Liver (tissue), 9 donors: Measurements from ENCODE around the gene ISCU. TPM values are rescaled to one million over a fixed set of nuclear protein-coding genes. Genes with fewer than 3 reads are reported as not detected.

Experiments used
- DNase-seq: peaks from one replicate; pipeline ENCODE4 v3.0.0-alpha.2; 2017; ENCODE audit warnings: low spot score
- H3K27ac ChIP-seq, 2 donors: one replicate each; pipeline ENCODE4 v1.7.0; 2013; ENCODE audit warnings: inconsistent platforms in 2 of 2, low read length in 2 of 2, control low read depth in 1 of 2, low read depth in 1 of 2, mild to moderate bottlenecking in 1 of 2
- H3K27me3 ChIP-seq, 4 donors: one replicate each; pipeline versions ENCODE4 v1.6.1 to v1.7.0; 2013; ENCODE audit warnings: low read length in 3 of 4, inconsistent platforms in 1 of 4, mild to moderate bottlenecking in 1 of 4, moderate library complexity in 1 of 4; ENCODE audit not compliant: control insufficient read depth in 4 of 4, insufficient read depth in 4 of 4
- H3K36me3 ChIP-seq, 4 donors: one replicate each; pipeline versions ENCODE4 v1.6.1 to v1.7.0; 2013; ENCODE audit warnings: low read length in 3 of 4, mild to moderate bottlenecking in 3 of 4, low read depth in 1 of 4, moderate library complexity in 1 of 4; ENCODE audit not compliant: control insufficient read depth in 4 of 4, insufficient read depth in 3 of 4
- H3K4me1 ChIP-seq, 4 donors: one replicate each; pipeline versions ENCODE4 v1.6.1 to v1.7.0; 2013; ENCODE audit warnings: low read length in 3 of 4, mild to moderate bottlenecking in 3 of 4, moderate library complexity in 1 of 4; ENCODE audit not compliant: control insufficient read depth in 4 of 4, insufficient read depth in 4 of 4
- H3K4me3 ChIP-seq, 3 donors: one replicate each; pipeline versions ENCODE4 v1.6.1 to v1.7.0; 2013; ENCODE audit warnings: low read length in 3 of 3, control low read depth in 1 of 3, low read depth in 1 of 3, mild to moderate bottlenecking in 1 of 3
- H3K9ac ChIP-seq, 2 donors: one replicate each; pipeline ENCODE4 v1.7.0; 2013; ENCODE audit warnings: low read length in 2 of 2, mild to moderate bottlenecking in 2 of 2, moderate library complexity in 2 of 2, control low read depth in 1 of 2, low read depth in 1 of 2
- H3K9me3 ChIP-seq, 4 donors: one replicate each; pipeline versions ENCODE4 v1.6.1 to v1.7.0; 2013; ENCODE audit warnings: low read length in 3 of 4; ENCODE audit not compliant: control insufficient read depth in 4 of 4
- ATF3 ChIP-seq: IDR thresholded peaks from 2 replicates; pipeline ENCODE4 v1.6.1; 2016; ENCODE audit warnings: antibody characterized with exemption
- GABPA ChIP-seq, 2 donors: IDR thresholded peaks in 1 of 2; conservative IDR thresholded peaks in 1 of 2; 2 replicates each; pipeline ENCODE4 v1.6.1; 2016; ENCODE audit warnings: antibody characterized with exemption in 2 of 2, mild to moderate bottlenecking in 1 of 2, moderate library complexity in 1 of 2
- HNF4A ChIP-seq, 2 donors: conservative IDR thresholded peaks; 2 replicates each; pipeline ENCODE4 v1.6.1; 2016; ENCODE audit warnings: antibody characterized with exemption in 2 of 2, mild to moderate bottlenecking in 2 of 2
- JUND ChIP-seq, 2 donors: IDR thresholded peaks; 2 replicates each; pipeline ENCODE4 v1.6.1; 2016; ENCODE audit warnings: antibody characterized with exemption in 2 of 2
- MAX ChIP-seq: IDR thresholded peaks from 2 replicates; pipeline ENCODE4 v1.6.1; 2016; ENCODE audit warnings: antibody characterized with exemption
- RAD21 ChIP-seq, 2 donors: IDR thresholded peaks; 2 replicates each; pipeline ENCODE4 v1.6.1; 2016; ENCODE audit warnings: antibody characterized with exemption in 2 of 2, mild to moderate bottlenecking in 2 of 2
- SP1 ChIP-seq: IDR thresholded peaks from 2 replicates; pipeline ENCODE4 v1.6.1; 2018; ENCODE audit warnings: antibody characterized with exemption, mild to moderate bottlenecking
- TAF1 ChIP-seq: conservative IDR thresholded peaks from 2 replicates; pipeline ENCODE4 v1.6.1; 2016; ENCODE audit warnings: antibody characterized with exemption, mild to moderate bottlenecking
- WGBS: extraction: QIAGEN DNeasy Blood & Tissue Kit; methylation state at CpG from one replicate; pipeline ENCODE4 v1.1.7; 2013; 5-methylcytosine and 5-hydroxymethylcytosine counted together
- polyA plus RNA-seq, 2 donors: library from polyadenylated mRNA; stranded (reverse) in 1 of 2; unstranded in 1 of 2; fragments of 200-250 nt in 1 of 2; fragments of >200 nt in 1 of 2; fragmentation: Nextera tagmentation in 1 of 2; extraction: Ambion mirVana in 1 of 2; gene quantifications; one replicate each; pipeline versions ENCODE4 v1.2.1 to v1.2.3, GENCODE V29; 2013 to 2015
- total RNA-seq, 2 donors: library from RNA; depleted of rRNA; stranded (reverse); fragments of >200 nt; gene quantifications; one replicate each; pipeline ENCODE4 v1.2.3, GENCODE V29; 2014
- TF ChIP-seq, protein P1 (sequence below): fragments of 150-350 bp; IDR thresholded peaks from 2 replicates; pipeline ENCODE4 v1.5.1; 2017; ENCODE audit warnings: improper control_type of control experiment, low read depth, low read length; ENCODE audit not compliant: missing input control
- TF ChIP-seq, protein P2 (sequence below): IDR thresholded peaks from 2 replicates; pipeline ENCODE4 v1.6.1; 2016; ENCODE audit warnings: antibody characterized with exemption, mild to moderate bottlenecking
- TF ChIP-seq, protein P3 (sequence below): IDR thresholded peaks from 2 replicates; pipeline ENCODE4 v1.6.1; 2016; ENCODE audit warnings: antibody characterized with exemption
- donor health status: healthy.
- donor health status: healthy.
- donor health status: healthy.
- donor health status: healthy.
- donor health status: healthy.

ISCU gene
- total and polyA plus RNA-seq, 4 donors: 42.3 to 85.9 (median 63.8) TPM

- no peaks in the 10 kb centered on the region for H3K9me3 ChIP-seq
- no peaks in the 10 kb centered on the region for H3K4me1 ChIP-seq
- 55% methylated on average over 27 of the region's 27 CpGs for WGBS
- H3K9ac ChIP-seq: no peak within 1 kb of the TSS
- no peaks in the 10 kb centered on the region for H3K27me3 ChIP-seq
- TF ChIP-seq SP1 (no peak), TAF1 (no peak), RAD21 (IDR thresholded peaks at IDR 0.05) (no peak), MAX (no peak), JUND (IDR thresholded peaks at IDR 0.05) (no peak), HNF4A (conservative IDR thresholded peaks at IDR 0.05) (no peak), GABPA (IDR thresholded peaks at IDR 0.05 in 1 of 2, conservative IDR thresholded peaks at IDR 0.05 in 1 of 2) (no peak), ATF3 (no peak)
- TF ChIP-seq, protein P1, sequence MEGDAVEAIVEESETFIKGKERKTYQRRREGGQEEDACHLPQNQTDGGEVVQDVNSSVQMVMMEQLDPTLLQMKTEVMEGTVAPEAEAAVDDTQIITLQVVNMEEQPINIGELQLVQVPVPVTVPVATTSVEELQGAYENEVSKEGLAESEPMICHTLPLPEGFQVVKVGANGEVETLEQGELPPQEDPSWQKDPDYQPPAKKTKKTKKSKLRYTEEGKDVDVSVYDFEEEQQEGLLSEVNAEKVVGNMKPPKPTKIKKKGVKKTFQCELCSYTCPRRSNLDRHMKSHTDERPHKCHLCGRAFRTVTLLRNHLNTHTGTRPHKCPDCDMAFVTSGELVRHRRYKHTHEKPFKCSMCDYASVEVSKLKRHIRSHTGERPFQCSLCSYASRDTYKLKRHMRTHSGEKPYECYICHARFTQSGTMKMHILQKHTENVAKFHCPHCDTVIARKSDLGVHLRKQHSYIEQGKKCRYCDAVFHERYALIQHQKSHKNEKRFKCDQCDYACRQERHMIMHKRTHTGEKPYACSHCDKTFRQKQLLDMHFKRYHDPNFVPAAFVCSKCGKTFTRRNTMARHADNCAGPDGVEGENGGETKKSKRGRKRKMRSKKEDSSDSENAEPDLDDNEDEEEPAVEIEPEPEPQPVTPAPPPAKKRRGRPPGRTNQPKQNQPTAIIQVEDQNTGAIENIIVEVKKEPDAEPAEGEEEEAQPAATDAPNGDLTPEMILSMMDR: no peak
- TF ChIP-seq, protein P2, sequence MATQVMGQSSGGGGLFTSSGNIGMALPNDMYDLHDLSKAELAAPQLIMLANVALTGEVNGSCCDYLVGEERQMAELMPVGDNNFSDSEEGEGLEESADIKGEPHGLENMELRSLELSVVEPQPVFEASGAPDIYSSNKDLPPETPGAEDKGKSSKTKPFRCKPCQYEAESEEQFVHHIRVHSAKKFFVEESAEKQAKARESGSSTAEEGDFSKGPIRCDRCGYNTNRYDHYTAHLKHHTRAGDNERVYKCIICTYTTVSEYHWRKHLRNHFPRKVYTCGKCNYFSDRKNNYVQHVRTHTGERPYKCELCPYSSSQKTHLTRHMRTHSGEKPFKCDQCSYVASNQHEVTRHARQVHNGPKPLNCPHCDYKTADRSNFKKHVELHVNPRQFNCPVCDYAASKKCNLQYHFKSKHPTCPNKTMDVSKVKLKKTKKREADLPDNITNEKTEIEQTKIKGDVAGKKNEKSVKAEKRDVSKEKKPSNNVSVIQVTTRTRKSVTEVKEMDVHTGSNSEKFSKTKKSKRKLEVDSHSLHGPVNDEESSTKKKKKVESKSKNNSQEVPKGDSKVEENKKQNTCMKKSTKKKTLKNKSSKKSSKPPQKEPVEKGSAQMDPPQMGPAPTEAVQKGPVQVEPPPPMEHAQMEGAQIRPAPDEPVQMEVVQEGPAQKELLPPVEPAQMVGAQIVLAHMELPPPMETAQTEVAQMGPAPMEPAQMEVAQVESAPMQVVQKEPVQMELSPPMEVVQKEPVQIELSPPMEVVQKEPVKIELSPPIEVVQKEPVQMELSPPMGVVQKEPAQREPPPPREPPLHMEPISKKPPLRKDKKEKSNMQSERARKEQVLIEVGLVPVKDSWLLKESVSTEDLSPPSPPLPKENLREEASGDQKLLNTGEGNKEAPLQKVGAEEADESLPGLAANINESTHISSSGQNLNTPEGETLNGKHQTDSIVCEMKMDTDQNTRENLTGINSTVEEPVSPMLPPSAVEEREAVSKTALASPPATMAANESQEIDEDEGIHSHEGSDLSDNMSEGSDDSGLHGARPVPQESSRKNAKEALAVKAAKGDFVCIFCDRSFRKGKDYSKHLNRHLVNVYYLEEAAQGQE: no peak
- no peak within 1 kb of the TSS for H3K27ac ChIP-seq
- H3K36me3 ChIP-seq: no peaks in the 10 kb centered on the region
- H3K4me3 ChIP-seq: no peak within 1 kb of the TSS
- DNase-seq: no peak
Measured at GRCh38 chr12:108597559-108598471, 35.4 kb downstream of the ISCU start, which contains the start of gene TMEM119. Gene TMEM119 (minus strand): TSS chr12:108598084. CDS start chr12:108592383, 5,701 bp downstream.

DNA sequence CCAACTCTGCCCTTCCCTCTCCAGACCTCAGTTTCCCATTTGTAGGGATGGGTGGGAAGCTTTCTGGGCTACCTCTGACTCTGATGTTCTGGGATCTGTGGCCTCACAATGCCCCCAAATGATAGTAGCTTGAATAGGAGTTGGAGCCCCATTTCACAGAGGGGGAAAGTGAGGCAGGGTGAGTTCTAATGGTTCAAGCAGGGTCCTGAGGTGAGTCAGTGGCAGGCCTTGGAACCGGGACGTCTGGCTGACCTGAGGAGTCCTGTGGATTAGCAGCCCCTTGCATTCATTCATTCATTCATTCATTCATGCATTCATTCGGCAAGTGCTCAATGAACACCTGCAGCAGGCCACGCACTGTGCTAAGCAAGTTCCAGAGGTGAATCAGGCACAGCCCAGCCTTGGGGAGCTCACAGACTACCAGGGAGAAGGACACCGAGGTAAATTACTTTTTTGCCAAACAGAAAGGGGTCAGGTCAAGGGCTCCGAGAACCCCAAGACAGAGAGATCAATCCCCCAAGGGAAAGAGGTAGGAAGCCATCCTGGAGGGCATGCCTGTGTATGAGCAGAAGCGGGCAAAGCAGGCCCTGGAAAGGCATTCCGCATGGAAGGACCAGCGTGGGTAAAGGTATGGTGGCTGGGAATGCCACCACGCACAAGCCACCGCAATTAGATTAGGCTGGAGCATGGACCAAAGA lies 36.3 kb downstream of the ISCU start:
- 85% methylated on average over 11 of the region's 11 CpGs for WGBS
- no peaks in the 10 kb centered on the region for H3K4me1 ChIP-seq
- no peaks in the 10 kb centered on the region for H3K9me3 ChIP-seq
- no peak for DNase-seq
- TF ChIP-seq, protein P3, sequence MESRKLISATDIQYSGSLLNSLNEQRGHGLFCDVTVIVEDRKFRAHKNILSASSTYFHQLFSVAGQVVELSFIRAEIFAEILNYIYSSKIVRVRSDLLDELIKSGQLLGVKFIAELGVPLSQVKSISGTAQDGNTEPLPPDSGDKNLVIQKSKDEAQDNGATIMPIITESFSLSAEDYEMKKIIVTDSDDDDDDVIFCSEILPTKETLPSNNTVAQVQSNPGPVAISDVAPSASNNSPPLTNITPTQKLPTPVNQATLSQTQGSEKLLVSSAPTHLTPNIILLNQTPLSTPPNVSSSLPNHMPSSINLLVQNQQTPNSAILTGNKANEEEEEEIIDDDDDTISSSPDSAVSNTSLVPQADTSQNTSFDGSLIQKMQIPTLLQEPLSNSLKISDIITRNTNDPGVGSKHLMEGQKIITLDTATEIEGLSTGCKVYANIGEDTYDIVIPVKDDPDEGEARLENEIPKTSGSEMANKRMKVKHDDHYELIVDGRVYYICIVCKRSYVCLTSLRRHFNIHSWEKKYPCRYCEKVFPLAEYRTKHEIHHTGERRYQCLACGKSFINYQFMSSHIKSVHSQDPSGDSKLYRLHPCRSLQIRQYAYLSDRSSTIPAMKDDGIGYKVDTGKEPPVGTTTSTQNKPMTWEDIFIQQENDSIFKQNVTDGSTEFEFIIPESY: no peak
- TF ChIP-seq TAF1 (no peak), SP1 (no peak)
- H3K9ac ChIP-seq: no peak overlapping the region
- H3K36me3 ChIP-seq: no peaks in the 10 kb centered on the region
- no peaks in the 10 kb centered on the region for H3K27me3 ChIP-seq
- H3K4me3 ChIP-seq: no peak overlapping the region
- H3K27ac ChIP-seq: no peak overlapping the region
